NCI-H1092 treated with DMSO at 0.1 percent for 48 hours (cell line): ENCODE data around the gene WNT9A.

Source experiments
- DNase-seq: peaks from one replicate; lab custom pipeline; 2025; lab: John Stamatoyannopoulos, UW

The WNT9A gene

GRCh38 chr1:227941509-227942020, 6.2 kb downstream of the WNT9A start:
- no peak for DNase-seq

DNA sequence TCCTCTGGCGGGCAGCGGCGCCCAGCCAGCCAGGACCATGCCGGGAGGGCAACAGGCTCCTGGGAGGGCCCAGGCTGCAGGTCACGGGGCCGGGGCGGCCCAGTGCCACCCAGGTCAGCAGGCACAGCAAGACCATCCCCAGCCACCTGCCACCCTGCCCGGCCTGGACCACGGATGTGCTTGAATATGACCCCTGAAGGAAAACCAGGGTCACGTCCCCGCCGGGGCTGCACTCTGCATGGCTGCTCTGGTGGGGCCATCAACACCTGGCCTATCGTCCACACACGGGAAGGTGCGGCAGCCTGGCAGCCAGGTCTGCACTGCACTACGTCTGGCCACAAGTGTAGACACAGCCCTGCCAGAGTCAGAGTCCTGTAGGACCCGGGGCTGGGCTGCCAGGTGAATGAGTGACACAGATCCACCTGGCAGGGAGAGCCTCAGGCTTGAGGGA, 6.9 kb downstream of the WNT9A start:
- DNase-seq, result no peak

GRCh38 chr1:227939791-227940771, 7.7 kb downstream of the WNT9A start:
- no peak for DNase-seq

- no peak for DNase-seq
Measured at GRCh38 chr1:227938911-227939790, 8.6 kb downstream of the WNT9A start.

GRCh38 chr1:227938276-227938675, 9.5 kb downstream of the WNT9A start:
- DNase-seq, result no peak

DNA sequence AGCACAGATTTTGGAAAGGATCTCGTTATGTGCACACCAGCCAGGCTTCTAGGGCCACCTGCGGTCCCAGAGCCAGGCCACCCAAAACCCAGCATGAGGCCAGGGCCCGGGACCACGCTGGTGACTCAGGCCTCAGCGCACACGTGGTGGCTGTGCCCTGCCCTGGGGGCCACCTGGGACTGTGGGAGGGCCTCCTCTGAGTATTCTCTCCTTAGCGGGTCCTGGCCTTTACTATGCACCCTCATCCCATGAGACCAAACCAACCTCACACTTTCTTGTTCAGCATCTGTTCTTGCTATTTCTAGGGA, 9.9 kb downstream of the WNT9A start:
- DNase-seq, result no peak

DNA sequence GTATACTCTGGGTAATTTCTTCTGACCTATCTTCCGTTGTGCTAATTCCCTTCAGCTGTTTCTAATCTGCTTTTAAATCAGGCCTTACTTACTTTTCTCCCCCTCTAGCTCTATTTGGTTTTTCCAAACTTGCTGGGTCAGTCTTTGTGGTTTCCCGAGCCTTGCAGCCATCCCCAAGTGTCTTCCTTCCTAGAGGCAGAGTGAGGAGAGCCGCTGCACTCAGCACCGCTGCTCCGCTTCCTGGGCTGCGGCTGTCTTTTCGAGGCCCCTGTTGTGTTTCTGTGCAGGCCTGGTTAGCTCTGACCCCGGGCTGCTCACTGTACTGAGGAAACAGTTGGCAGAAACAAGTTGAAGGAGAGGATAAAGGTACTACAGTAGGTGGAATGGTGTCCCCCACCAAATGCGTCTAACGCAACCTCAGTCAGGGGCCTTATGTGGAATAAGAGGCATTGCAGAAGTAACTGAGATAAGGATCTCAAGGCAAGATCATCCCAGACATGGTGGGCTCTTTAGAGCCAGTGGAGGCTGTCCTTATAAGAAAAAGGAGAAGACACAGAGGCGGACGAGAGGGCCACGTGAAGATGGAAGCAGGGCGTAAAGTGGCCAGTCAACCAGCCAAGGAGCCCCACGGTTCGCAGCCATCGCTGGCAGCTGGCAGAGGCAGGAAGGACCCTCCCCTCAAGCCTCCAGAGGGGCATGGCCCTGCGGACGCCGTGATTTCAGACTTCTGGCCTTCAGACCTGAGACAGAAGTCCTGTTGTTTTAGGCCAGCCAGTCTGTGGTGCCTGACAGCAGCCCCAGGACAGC, 10.5 kb downstream of the WNT9A start:
- DNase-seq, result no peak

GRCh38 chr1:227935826-227936225, 11.9 kb downstream of the WNT9A start:
- no peak for DNase-seq

DNA sequence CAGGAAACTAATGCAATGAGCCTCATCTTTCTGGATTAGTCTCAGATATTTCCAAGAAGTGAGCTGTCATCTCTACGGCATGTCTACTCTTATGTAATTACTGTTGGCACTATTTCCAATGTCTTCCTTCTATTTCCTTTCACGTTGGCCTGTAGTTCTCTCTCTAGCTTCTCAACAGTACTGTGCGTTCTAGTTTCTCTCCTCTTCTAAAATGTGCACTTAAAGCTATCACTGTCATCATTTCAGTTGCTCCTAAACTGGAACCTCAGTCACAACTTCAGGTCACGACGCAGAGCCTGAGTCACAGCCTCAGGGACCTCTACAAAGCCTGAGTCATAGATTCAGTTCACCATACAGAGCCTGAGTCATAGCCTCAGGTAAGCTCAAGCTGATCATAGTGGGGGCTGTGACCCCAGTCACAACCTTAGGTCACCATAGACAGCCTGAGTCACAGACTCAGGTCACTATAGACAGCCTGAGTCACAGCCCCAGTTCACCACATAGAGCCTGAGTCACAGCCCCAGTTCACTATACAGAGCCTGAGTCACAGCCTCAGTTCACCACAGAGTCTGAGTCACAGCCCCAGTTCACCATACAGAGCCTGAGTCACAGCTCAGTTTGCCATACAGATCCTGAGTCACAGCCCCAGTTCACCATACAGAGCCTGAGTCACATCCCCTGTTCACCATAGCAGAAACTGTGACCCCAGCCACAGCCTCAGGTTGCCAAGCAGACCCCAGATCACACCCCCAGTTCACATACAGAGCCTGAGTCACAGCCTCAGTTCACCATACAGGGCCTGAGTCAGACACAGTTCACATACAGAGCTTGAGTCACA, 13.0 kb downstream of the WNT9A start:
- no peak for DNase-seq

DNA sequence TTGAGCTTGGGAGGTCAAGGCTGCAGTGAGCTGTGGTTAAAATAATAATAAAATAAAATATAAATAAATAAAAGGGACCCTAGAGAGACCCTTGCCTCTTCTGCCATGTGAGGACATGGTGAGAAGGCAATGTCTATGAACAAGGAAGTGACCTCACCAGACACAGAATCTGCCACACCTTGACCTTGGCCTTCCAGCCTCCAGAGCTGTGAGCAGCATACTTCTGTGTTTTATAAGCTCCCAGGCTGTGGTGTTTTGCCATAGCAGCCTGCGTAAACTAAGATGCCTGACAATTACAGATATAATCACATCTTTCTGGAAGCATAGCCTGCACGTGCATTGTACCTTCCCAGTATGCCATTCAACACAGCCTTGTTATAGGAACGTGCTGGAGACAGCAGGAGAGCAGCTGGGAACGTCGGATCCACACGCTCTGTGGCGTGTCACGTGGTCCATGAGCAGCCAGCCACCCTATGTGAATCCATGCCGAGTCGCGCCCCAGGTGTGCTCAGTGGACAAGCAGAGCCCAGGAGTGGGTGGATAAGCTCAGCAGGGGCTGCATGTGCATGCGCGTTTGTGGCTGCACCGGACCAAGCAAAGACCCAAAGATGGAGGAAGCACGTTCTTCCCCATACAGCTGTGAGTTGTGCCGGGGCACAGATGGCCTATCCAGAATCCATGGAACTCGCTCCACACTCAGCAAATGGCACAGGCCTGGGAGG, 17.8 kb downstream of the WNT9A start:
- DNase-seq, result no peak

DNA sequence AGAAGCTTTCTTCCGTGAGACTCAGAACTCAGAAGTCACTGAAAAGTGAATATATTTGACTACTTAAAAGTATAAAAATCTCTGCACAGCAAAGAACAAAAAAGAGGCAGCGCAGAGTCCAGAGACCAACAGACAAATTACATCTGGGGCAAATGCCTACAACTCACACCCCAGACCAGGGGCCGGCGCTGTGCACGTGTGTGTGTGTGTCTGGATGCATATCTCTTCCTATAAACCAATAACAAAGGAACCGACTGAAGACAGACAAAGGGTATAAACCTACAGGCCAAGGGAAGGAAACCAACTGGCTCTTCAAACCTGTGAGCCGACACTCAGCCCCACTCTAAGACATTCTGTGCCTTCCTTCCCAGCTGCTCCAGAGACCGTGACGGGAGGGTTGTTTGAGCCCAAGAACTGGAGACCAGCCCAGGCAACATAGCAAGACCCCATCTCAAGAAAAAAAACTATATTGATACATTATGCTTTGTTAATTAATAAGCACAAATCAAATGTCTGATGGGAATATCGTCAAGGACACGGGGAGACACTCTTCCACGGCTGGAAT, 18.8 kb downstream of the WNT9A start:
- DNase-seq, result no peak

- DNase-seq, result no peak
Measured at GRCh38 chr1:227927971-227928741, 19.6 kb downstream of the WNT9A start.

DNA sequence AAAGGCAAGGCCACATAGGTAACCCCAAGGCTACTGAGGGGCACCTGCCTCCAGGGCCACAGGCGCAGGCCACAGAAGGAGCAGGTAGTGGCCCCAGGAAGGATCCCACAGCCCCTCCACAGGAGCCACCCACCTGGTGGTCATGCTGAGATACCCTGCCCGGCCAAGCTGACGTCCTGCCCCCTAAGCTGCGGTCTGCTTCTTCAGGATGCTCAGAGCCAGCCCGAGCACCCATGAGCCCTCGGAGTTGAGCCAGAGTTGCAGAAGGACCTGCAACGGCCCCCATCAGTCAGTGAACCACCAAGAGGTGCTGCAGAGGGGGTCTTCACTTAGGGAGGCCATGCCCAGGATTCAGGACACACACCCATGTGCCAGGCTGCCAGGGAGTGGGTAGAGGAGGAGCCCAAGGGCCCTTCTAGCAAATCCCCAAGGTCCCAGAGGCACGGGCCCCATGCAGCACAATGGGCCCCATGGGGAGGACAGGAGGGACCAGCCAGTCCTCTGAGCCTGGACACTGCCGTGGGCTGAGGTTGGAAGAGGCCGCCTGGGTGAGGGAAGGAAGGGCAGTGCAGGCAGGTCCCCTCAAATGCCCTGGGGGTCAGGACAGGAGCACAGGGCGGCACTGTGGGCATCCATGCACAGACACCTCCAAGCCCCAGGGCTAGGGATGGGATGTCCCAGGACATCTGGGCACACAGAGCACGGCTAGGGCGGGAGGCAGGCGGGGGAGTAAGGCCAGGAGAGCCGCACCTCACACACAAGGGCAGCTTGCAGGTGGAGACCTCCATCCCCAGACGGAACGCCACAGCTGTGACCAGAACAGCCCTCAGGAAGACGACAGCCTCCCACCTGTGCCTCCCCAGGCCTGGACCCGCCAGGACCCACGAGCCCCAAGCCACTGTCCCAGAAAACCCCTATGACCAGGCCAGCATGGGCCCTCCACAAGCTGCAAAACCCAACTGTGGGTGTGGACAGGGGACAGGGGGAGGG, 20.5 kb downstream of the WNT9A start:
- DNase-seq, result no peak

DNA sequence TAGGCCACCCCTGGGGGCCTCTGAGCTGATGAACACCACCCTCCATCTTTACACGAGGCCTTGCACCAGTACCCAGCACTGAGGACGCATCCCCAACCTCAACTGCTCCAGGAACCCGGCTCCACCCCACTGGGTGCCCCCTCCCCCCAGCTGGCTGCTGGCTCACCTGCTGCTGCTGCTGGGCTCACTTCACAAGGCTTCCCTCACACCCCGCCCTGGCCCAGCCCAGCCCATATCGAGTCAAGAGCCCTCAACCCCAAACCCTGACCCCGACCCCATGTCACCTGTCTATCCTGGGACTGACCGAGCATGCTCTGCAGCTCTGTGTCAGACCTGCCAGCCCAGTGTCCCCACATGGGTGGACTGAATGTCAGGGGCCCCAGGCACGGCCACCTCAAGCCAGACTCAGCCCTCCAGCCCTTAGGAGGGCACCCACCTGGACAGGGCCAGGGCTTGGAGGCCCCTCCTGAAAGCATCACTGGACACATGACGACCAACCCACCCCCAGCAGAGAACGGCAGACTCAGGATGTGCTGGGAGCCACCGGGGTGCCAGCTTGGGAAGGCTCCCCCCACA, 21.4 kb downstream of the WNT9A start:
- DNase-seq, result no peak

DNA sequence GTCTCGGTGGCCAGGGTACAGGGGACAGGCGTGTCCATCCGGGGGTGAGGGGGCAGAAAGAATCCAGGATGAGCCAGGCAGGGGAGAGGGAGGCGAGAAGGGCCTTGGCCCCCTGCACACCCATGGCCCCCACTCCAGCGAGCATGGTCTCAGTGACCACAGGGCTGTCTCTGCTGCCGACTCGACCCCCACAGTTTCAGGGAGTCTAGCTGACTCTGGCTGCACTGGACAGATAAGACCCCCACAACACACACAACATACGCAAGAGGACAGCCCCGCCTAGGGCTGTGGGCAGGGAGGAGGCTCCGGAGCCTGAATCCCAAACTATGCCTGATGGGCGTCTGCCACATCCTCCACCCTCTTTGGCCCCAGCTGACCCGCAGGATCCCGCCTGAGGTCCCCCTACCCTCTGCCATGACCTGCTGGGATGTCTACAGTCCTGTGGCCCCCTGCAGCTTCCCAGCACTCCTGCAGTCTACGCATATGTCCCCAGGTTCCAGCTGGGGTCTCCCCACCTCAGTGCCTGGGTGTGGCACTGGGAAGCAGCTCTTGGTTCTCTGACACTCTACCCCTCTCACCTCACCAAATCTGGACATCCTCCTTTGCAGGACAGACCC, 22.0 kb downstream of the WNT9A start:
- no peak for DNase-seq

DNA sequence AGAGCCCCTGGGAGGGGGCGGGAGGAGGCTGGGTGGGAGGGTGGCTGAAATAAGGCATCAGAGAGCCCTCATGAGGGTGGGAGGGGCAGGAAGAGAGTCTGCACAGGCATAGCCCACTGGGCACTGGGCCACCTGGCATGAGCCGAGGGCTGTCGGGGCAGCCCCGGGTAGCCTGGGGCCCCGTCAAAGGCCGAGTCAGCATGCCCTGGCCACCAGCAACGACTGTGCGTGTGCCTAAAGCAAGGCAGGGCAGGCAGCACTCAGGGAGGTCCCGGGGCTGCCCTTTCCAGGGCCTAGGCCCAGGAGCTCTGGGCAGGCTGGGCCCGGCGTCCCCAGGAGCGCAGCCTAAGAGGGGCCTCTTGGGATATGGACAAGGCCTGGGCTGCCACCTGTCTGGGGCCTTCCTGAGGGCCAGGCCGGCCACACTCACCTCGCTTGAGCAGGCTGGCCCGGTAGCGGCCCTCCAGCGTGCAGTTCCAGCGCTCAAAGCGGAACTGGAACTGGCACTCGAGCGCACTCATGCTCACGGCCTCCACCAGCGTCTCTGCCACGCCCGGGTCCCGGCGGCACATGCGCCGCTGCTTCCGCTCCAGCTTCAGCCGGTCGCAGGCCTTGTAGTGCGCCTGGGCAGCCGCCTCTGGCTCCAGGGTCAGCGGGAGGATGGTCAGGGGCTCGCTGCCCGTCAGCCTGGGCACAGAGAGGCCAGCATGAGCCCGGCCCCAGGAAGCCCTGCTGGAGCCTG, 22.7 kb downstream of the WNT9A start:
- DNase-seq, result no peak
